Lower leg skin (tissue), 3 donors: Measurements from ENCODE around the gene CYP2A13.

Experiments used
- POLR2A ChIP-seq, 2 donors: fragments of 450-650 bp; IDR thresholded peaks; one replicate each; pipeline ENCODE4 v1.6.1; 2016 to 2017; ENCODE audit warnings: antibody characterized with exemption in 2 of 2, mild to moderate bottlenecking in 1 of 2, moderate library complexity in 1 of 2
- TF ChIP-seq, protein P1 (sequence below), 3 donors: fragments of 450-650 bp; IDR thresholded peaks; one replicate each; pipeline ENCODE4 v1.5.1; 2016; ENCODE audit warnings: antibody characterized with exemption in 3 of 3, mild to moderate bottlenecking in 3 of 3, moderate library complexity in 2 of 3

DNA sequence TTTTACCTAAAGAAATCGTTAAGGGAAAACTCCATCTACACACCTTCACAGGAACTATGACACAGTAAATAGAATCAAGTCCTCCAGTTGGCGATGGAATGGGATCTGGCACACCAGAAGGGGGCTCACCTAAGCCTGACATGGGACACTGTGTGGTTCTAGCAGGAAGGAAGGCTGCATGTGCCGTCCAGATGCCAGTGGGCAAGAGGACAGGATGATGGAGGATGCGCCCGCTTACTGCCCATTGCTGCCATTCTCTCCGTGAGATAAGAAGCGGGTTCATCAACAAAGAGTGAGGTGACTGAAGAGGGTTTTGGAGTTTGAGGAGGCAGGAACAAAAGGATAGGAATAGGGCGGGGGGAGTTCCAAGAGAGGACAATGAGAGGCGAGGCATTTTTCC, 23.0 kb downstream of the CYP2A13 start:
- TF ChIP-seq, protein P1, sequence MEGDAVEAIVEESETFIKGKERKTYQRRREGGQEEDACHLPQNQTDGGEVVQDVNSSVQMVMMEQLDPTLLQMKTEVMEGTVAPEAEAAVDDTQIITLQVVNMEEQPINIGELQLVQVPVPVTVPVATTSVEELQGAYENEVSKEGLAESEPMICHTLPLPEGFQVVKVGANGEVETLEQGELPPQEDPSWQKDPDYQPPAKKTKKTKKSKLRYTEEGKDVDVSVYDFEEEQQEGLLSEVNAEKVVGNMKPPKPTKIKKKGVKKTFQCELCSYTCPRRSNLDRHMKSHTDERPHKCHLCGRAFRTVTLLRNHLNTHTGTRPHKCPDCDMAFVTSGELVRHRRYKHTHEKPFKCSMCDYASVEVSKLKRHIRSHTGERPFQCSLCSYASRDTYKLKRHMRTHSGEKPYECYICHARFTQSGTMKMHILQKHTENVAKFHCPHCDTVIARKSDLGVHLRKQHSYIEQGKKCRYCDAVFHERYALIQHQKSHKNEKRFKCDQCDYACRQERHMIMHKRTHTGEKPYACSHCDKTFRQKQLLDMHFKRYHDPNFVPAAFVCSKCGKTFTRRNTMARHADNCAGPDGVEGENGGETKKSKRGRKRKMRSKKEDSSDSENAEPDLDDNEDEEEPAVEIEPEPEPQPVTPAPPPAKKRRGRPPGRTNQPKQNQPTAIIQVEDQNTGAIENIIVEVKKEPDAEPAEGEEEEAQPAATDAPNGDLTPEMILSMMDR (IDR thresholded peaks at IDR 0.05) = no peak
- TF ChIP-seq POLR2A (IDR thresholded peaks at IDR 0.05) = no peak
